NCI-H2107 (cell line): Measurements from ENCODE around the gene CDIP1.

Experiments used
- DNase-seq: peaks from one replicate; lab custom pipeline; 2025; lab: John Stamatoyannopoulos, UW

CDIP1 gene

GRCh38 chr16:4539716-4540284, 1.2 kb upstream of the CDIP1 start:
- DNase-seq, result no peak

GRCh38 chr16:4537376-4538343, 913 bp downstream of the CDIP1 start:
- no peak for DNase-seq

DNA sequence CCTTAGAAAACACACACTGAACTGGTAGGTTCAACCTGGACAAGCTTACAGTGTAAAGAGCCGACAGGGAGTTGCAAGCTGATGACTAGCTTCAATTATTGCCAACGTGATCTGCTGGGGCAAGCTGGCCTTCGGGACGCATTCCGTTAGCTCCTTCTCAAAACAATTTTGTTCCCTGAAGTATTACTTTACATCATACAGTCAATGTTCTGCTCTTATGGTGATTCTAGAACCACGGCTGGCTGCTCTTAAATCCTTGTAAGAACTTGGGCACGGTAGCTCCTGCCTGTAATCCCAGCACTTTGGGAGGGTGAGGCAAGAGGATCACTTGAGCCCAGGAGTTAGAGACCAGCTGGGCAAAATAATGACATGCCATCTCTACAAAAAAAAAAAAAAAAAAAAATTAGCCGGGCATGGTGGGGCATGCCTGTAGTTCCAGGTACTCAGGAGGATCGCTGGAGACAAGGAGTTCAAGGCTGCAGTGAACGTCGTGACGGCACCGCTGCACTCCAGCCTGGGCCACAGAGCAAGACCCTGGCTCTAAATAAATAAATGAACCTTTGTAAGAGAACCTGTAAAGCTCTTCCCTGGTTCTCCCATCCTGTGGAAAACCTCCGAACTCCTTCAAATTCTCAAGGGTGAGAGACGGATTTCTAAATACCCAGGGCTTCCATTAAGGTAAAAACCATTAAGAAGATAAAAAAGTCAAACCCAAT, 2.0 kb downstream of the CDIP1 start:
- no peak for DNase-seq

DNA sequence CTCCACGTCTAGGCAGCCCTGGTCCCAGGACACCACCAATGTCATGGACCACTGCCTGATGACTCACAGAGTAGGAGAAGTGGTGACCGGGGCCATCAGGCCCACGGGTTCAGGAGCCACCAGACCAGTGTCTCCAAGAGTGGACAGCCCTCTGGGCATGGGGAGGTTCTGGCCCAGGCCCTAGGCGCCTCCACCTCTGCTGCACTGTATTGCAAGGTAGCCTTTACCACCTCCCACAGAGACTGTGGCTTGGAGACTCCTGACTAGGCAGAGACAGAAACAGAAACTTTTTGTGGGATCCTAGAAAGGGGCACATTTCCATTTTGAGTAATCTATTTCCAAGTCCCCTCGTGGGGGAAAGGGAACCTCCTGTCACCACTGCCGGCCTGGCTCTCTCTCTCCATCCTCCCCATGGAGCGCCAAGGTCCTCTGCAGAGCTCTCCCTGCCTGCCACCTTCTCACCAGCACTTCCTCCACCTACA, 2.9 kb downstream of the CDIP1 start:
- no peak for DNase-seq

DNA sequence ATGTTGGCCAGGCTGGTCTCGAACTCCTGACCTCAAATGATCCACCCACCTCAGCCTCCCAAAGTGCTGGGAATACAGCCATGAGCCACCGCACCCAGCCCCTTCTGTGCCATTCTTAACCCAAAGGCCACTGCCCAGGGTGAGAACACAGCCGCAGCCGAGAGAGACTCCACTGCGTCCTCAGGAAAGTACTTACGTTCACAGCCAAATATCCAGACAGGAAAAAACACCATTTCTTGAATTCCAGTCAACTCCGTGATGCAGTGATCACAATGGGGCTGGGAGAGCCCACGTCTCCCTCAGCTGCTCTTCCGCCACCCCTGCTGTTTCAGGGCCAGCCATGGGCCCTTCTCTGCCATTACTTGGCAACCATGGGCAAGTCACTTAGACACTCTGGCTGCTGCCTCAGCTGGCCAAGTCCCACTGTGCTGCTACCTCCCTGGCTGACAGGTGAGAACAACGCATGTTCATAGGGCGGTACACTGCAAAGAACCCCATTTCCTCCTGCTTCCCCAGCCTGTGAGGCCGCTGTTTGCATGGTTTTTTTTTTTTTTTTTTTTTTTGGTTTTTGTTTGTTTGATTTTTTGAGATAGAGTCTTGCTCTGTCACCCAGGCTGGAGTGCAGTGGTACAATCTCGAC, 4.3 kb downstream of the CDIP1 start:
- DNase-seq, result no peak

- DNase-seq, result no peak
These were observed 5.1 kb downstream of the CDIP1 start for GRCh38 chr16:4533490-4533889.

GRCh38 chr16:4532238-4532637, 6.3 kb downstream of the CDIP1 start:
- DNase-seq, result no peak

DNA sequence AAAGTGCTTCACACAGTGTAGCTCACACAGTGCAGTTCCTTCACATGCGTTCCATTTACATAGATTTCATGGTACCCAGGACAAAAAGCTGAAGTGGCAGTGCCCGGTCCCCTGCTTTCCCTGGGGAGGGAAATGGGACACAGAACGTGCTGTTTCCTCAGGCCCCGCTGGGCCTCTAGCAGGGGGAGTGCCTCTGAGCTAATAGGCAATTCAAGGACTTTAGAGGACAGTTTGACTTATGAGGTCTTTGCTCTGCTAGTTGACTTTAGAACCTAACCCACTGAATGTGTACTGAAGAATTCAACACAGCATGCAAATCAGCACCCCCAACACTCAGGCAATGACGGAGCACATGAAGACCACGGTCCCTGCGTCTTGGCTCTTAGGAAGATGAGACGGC, 6.8 kb downstream of the CDIP1 start:
- DNase-seq, result no peak

DNA sequence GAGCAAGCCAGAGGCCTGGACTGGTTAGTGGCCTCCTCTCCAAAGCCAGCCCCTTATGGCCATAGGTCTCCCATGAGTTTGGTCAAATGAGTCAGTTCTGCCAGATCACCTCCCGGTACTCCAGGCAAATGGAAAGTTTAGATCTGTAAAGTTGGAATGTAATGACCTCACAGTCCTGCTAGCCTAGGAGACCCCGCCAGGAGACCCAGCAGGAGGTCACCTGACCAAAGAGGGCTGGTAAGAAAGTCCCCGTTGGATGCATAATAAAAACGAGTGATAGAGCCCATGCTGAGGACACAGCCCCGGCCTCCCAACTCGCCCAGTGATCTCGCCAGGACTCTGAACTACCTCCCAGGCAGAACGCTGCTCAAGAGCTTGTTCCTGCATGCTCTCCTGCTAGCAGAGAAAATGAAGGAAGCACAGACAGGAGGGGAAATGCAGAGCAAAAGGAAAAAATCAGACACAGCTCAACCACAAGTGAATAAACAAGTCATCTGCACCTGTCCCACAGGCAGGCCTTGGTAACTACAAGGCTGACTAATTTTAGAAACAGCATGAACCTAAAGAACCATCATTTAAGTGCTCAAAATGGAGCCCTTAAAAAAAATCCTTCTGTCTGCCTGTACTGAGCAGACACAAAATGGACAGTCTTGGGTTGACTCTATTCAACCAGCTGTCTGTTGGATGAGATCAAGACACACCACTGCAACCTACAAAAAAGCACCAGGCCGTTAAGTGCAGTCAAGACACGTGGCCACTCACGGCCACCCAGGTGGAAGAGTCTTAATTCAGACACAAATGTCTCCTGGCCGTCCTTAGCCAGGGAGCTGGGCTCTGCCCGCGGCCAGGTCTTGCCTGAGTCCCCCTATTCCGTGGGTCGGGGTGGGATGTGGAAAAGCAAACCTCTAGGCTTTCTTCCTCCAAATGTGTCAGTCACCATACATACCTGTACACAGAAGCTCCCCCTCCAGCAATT, 9.2 kb downstream of the CDIP1 start:
- DNase-seq, result no peak

DNA sequence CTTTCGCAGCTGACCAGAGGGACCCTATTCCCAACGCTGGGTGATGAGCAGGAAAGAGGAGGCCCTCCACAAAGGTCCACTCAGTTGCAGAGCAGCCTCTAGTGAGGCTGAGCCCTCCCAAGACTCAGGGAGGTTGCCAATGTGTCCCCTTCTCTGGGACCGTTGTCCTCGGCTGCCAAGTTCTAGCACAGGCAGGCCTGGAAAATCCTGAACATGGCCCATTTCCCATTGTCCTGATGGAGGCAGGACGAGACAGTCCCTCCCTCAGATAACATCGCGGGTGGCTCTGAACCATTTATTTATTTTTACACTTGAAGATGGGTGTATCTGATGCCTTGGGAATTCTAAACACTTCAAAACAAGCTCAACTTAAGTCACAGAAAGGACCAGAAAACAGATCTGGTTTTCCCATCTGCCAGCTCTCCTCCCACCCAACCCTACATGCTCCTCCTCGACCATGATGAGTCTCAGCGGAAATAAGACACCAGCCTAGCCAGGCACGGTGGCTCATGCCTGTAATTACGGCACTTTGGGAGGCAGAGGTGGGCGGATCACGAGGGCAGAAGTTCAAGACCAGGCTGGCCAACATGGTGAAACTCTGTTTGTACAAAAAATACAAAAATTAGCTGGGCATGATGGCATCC, 12.8 kb downstream of the CDIP1 start:
- DNase-seq, result no peak

DNA sequence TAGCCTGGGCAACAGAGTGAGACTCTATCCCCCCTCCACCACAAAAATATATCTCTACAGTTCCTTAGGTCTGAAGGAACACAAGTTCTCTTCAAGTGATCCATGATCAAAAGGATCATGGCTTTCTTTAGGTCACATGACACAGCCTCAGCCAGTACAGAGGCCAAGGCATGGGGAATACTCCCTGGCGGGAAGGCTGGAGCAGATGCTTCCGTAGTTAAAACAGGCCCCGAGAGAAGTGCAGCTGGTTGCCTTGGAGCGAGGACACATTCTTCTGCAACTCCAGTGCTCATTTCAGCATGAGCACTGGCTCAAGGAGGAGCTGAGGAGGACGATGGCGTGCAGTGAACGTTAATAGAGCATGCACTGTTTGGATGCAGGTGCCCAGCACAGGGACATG, 13.5 kb downstream of the CDIP1 start:
- no peak for DNase-seq

DNA sequence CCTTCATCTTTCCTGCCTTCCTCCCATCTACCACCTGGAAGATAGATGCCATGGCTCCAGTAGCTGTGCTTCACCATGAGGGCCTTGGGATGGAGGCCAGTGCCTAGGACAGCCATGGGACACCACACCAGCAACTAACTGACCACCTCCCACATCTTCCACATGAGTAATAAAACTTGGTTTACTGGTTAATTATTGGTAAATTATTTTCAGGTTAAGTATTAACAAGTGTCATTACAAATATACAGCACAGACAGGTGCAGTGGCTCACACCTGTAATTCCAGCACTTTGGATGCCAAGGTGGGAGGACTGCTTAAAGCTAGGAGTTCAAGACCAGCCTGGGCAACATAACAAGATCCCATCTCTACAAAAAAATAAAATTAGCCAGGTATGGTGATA, 14.0 kb downstream of the CDIP1 start:
- DNase-seq, result no peak

DNA sequence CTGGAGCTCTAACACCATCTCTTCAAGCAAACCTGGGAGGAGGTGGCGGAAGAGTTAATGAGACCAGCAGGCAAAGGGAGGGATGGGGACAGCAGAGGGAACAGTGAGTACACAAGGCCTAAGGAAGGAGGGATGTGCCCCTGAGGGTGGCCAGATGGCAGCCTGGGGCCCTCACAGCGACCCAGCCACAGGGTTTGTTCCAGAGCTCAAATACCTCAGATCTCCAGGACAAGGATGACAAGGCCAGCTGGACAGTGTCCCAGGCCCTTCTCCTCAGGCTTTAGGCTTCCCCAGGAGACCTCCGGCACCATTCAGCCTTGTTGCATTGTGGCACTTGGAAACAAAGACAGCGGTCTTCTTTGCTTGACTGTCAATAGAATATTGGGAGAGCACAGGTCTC, 14.9 kb downstream of the CDIP1 start:
- DNase-seq, result no peak

GRCh38 chr16:4522051-4522581, 16.5 kb downstream of the CDIP1 start:
- DNase-seq, result peak; percentile 89

- no peak for DNase-seq
These were observed 17.7 kb downstream of the CDIP1 start for GRCh38 chr16:4520913-4521312.

DNA sequence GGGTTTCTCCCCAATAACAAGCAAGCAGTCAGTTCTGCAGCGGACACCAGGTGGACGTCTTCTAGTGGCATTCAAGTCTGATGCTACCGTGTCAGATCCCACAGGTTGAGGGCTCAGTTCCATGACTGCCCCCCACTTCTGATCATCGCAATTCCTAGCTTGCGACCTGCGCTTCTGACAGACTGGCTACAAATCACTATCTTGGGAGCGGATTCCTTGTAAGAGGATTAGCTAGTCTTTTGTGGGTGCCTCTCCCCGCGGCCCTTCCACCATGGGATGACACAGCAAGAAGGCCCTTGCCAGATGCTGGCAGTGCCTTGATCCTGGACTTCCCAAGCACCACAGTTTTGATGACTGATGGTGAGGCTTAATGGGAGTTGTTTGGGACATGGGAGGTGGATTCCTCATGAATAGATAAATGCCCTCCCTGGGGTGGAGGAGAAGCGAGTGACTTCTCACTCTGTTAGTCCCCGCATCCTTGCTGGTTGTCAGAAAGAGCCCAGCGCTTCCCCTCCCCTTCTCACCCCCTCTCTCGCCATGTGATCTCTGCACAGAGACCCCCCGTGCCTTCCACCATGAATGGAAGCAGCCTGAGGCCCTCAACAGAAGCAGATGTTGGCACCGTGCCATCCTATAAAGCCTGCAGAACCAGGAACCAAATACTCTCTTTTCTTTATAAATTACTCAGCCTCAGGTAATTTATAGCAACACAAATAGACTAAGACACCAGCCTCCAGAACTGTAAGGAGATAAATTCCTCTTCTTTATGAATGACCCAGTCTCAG, 19.1 kb downstream of the CDIP1 start:
- DNase-seq, result no peak

GRCh38 chr16:4517812-4518680, 20.5 kb downstream of the CDIP1 start:
- peak; percentile 11 for DNase-seq

- DNase-seq, result no peak
These were observed 22.9 kb downstream of the CDIP1 start for GRCh38 chr16:4515611-4516233.
